GM21526 (cell line): ENCODE data around the gene TNFAIP8L3.

Experiments used
- ATAC-seq: cut with Tn5 transposase; IDR thresholded peaks from one replicate; pipeline ENCODE4 v1.9.1; 2021; ENCODE audit warnings: moderate library complexity; ENCODE audit not compliant: unreplicated experiment, low FRiP score

The TNFAIP8L3 gene

DNA sequence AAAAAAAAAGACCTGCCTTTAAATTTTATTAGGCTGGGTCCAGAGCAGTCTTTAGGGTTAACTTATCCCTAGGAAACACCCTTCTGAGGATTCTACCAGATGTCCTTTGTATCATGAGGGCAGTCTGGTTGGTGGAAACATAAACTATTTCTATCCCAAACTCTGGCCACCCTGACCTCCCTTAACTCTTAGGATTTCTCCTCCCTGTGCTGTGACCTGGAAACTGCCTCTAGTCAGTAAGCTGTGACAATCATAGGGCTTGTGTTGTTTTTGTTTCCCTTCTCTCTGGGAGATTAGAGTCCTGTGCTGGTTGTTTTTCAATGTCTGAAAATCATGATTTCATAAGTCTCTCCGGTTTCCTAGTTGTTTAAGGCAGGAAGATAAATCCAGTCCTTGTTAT lies 78.1 kb downstream of the TNFAIP8L3 start:
- ATAC-seq, result no peak

GRCh38 chr15:51011212-51011611 lies 83.5 kb downstream of the TNFAIP8L3 start:
- no peak for ATAC-seq

DNA sequence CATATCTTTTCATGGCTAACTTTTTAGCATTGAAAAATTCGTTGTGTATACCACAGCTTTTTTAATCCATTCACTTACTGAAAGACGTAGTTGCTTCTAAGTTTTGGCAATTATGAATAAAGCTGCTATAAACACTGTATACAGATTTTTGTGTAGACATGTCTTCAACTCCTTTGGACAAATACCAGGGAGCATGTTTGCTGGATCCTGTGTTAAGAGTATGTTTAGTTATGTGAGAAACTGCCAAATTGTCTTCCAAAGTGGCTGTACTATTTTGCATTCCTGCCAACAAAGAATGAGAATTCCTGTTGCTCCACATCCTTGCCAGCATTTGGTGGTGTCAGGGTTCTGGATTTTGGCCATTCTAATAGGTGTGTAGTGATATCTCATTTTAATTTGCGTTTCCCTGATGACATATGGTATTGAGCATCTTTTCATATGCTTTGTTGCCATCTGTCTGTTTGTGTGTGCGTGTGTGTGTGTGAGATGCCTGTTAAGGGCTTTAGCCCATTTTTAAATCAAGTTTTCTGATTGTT lies 87.5 kb downstream of the TNFAIP8L3 start:
- ATAC-seq, result no peak
